ENCODE results near the gene NMT1.

GRCh38 chr17:45146166-45146565 lies 85.0 kb downstream of the NMT1 start:
- no peak for TF ChIP-seq CTCF (IDR thresholded peaks at IDR 0.05)
- TF ChIP-seq EZH2 (IDR thresholded peaks at IDR 0.05) = no peak
- TF ChIP-seq EZH2phosphoT487 (IDR thresholded peaks at IDR 0.05) = no peak

Measured in neural progenitor cell (in vitro differentiated cells).